ENCODE results near the gene FBXO7.

GRCh38 chr22:32469799-32470212, 4.8 kb upstream of the FBXO7 start:
- TF ChIP-seq CTCF (conservative IDR thresholded peaks at IDR 0.05; ENCODE audit: low read length), result no peak
- TF ChIP-seq EZH2phosphoT487 (IDR thresholded peaks at IDR 0.05; ENCODE audit: borderline replicate concordance), result no peak
